IMR-90 (cell line): ENCODE data around the gene NPTX1. TPM values are rescaled to one million over a fixed set of nuclear protein-coding genes. Genes with fewer than 3 reads are reported as not detected.

Source experiments
- ATAC-seq: fragments of 200-7000 bp; cut with Tn5 transposase; 2 replicates; pipeline ENCODE4 v1.9.1; 2020; ENCODE audit warnings: low read depth, mild to moderate bottlenecking, moderate library complexity
- BruUV-seq: library from RNA; stranded (reverse); fragments of 400-500 nt; replicated peaks from 2 replicates; lab custom pipeline; 2021; lab: Mats Ljungman, UMichigan
- CTCF ChIA-PET: fragments of 300-600 bp; formaldehyde crosslinking; extraction: SDS; loops from one replicate; lab custom pipeline; 2021; ENCODE audit warnings: antibody characterized with exemption; lab: Yijun Ruan, JAX
- POLR2A ChIA-PET: fragments of 300-600 bp; sonication (Branson Sonifier 250); formaldehyde crosslinking; loops from one replicate; lab custom pipeline; 2022; ENCODE audit warnings: antibody characterized with exemption; ENCODE audit not compliant: unreplicated experiment; lab: Charles Lee
- DNase-seq: peaks from one replicate; pipeline ENCODE4 v3.0.0; 2013
- H2AFZ ChIP-seq: replicated peaks from 2 replicates; pipeline ENCODE3; 2013; ENCODE audit warnings: low read length, mild to moderate bottlenecking; ENCODE audit not compliant: poor library complexity
- H2AK5ac ChIP-seq: 2 replicates; pipeline ENCODE4 v1.6.1; 2013; ENCODE audit warnings: low read depth, low read length, inconsistent platforms
- H2AK9ac ChIP-seq: replicated peaks from 2 replicates; pipeline ENCODE3; 2013; ENCODE audit warnings: mild to moderate bottlenecking, low read depth, low read length, moderate library complexity; ENCODE audit not compliant: poor library complexity
- H2BK120ac ChIP-seq: 2 replicates; pipeline ENCODE4 v1.6.1; 2013; ENCODE audit warnings: low read depth, low read length, inconsistent platforms
- H2BK15ac ChIP-seq: 3 replicates; pipeline ENCODE4 v1.6.1; 2013; ENCODE audit warnings: low read depth, low read length, inconsistent platforms
- H2BK20ac ChIP-seq: 2 replicates; pipeline ENCODE4 v1.6.1; 2013; ENCODE audit warnings: low read depth, mild to moderate bottlenecking, inconsistent platforms, low read length, moderate library complexity
- H2BK5ac ChIP-seq: 2 replicates; pipeline ENCODE4 v1.6.1; 2013; ENCODE audit warnings: mild to moderate bottlenecking, low read depth, low read length, inconsistent platforms; ENCODE audit not compliant: poor library complexity, severe bottlenecking
- H3K14ac ChIP-seq: replicated peaks from 2 replicates; pipeline ENCODE4 v1.6.1; 2013; ENCODE audit warnings: low read depth, low read length, inconsistent platforms
- H3K18ac ChIP-seq: 2 replicates; pipeline ENCODE4 v1.6.1; 2013; ENCODE audit warnings: low read depth, low read length, control low read depth
- H3K23ac ChIP-seq: 2 replicates; pipeline ENCODE4 v1.6.1; 2013; ENCODE audit warnings: low read depth, low read length, inconsistent platforms
- H3K27ac ChIP-seq: 2 replicates; pipeline ENCODE4 v1.5.1; 2013; ENCODE audit warnings: mild to moderate bottlenecking, control low read depth, low read length; ENCODE audit not compliant: insufficient read depth
- H3K27me3 ChIP-seq: 2 replicates; pipeline ENCODE4 v1.6.1; 2013; ENCODE audit warnings: low read length; ENCODE audit not compliant: control insufficient read depth, insufficient read depth
- H3K36me3 ChIP-seq: 2 replicates; pipeline ENCODE4 v1.6.1; 2013; ENCODE audit warnings: low read length, mixed read lengths; ENCODE audit not compliant: control insufficient read depth, insufficient read depth
- H3K4ac ChIP-seq: 2 replicates; pipeline ENCODE4 v1.6.1; 2013; ENCODE audit warnings: low read depth, low read length, inconsistent platforms
- H3K4me1 ChIP-seq: 2 replicates; pipeline ENCODE4 v1.6.1; 2013; ENCODE audit warnings: low read length, mixed read lengths; ENCODE audit not compliant: control insufficient read depth, insufficient read depth
- H3K4me2 ChIP-seq: 2 replicates; pipeline ENCODE4 v1.6.1; 2013; ENCODE audit warnings: low read depth, mild to moderate bottlenecking, control low read depth, low read length, moderate library complexity
- H3K4me3 ChIP-seq: 2 replicates; pipeline ENCODE4 v1.5.1; 2013; ENCODE audit warnings: low read depth, mild to moderate bottlenecking, control low read depth, low read length, moderate library complexity; ENCODE audit not compliant: insufficient read depth
- H3K56ac ChIP-seq: 2 replicates; pipeline ENCODE4 v1.6.1; 2013; ENCODE audit warnings: low read length, inconsistent platforms; ENCODE audit not compliant: insufficient read depth; ENCODE audit errors: extremely low read depth
- H3K79me1 ChIP-seq, 2 experiments: 2 replicates each; pipeline ENCODE4 v1.6.1; 2013; ENCODE audit warnings: low read length in 2 of 2, inconsistent platforms in 1 of 2, low read depth in 1 of 2
- H3K9ac ChIP-seq: 2 replicates; pipeline ENCODE4 v1.6.1; 2013; ENCODE audit warnings: low read depth, low read length, control low read depth
- H3K9me1 ChIP-seq: 2 replicates; pipeline ENCODE4 v1.6.1; 2013; ENCODE audit warnings: low read length, inconsistent platforms; ENCODE audit not compliant: insufficient read depth
- H3K9me3 ChIP-seq: 2 replicates; pipeline ENCODE4 v1.6.1; 2013; ENCODE audit warnings: low read length; ENCODE audit not compliant: control insufficient read depth, insufficient read depth
- H4K20me1 ChIP-seq: 2 replicates; pipeline ENCODE4 v1.6.1; 2013; ENCODE audit warnings: low read length, inconsistent platforms; ENCODE audit not compliant: insufficient read depth
- H4K5ac ChIP-seq: 2 replicates; pipeline ENCODE4 v1.6.1; 2013; ENCODE audit warnings: mild to moderate bottlenecking, low read depth, low read length, control low read depth
- H4K8ac ChIP-seq, 2 experiments: 2 replicates each; pipeline ENCODE4 v1.6.1; 2013; ENCODE audit warnings: low read depth in 2 of 2, low read length in 2 of 2, control low read depth in 1 of 2, inconsistent platforms in 1 of 2
- H4K91ac ChIP-seq: 2 replicates; pipeline ENCODE4 v1.6.1; 2013; ENCODE audit warnings: low read depth, low read length, inconsistent platforms; ENCODE audit not compliant: insufficient read depth
- BHLHE40 ChIP-seq: fragments of 150-350 bp; IDR thresholded peaks from 2 replicates; pipeline ENCODE4 v1.6.1; 2016; ENCODE audit warnings: mild to moderate bottlenecking, low read depth, low read length
- CEBPB ChIP-seq: IDR thresholded peaks from 2 replicates; pipeline ENCODE4 v1.6.1; 2012; ENCODE audit warnings: low read depth, low read length, improper control_type of control experiment
- CTCF ChIP-seq: conservative IDR thresholded peaks from 2 replicates; pipeline ENCODE4 v1.5.1; 2012; ENCODE audit warnings: mild to moderate bottlenecking, low read depth, low read length, improper control_type of control experiment
- ELK1 ChIP-seq: fragments of 150-350 bp; IDR thresholded peaks from 2 replicates; pipeline ENCODE4 v1.6.1; 2016; ENCODE audit warnings: low read depth, mild to moderate bottlenecking, low read length, moderate library complexity, borderline replicate concordance
- FOS ChIP-seq: fragments of 150-350 bp; IDR thresholded peaks from 2 replicates; pipeline ENCODE4 v1.6.1; 2016; ENCODE audit warnings: low read depth, low read length
- MAFK ChIP-seq: IDR thresholded peaks from 2 replicates; pipeline ENCODE4 v1.6.1; 2012; ENCODE audit warnings: low read depth, low read length, improper control_type of control experiment
- NFE2L2 ChIP-seq: fragments of 150-350 bp; IDR thresholded peaks from 2 replicates; pipeline ENCODE4 v1.6.1; 2016; ENCODE audit warnings: low read depth, mild to moderate bottlenecking, low read length
- POLR2A ChIP-seq: IDR thresholded peaks from 2 replicates; pipeline ENCODE4 v1.6.1; 2012; ENCODE audit warnings: mild to moderate bottlenecking, low read depth, low read length
- RAD21 ChIP-seq: IDR thresholded peaks from 2 replicates; pipeline ENCODE4 v1.6.1; 2012; ENCODE audit warnings: low read length, improper control_type of control experiment
- RCOR1 ChIP-seq: IDR thresholded peaks from 2 replicates; pipeline ENCODE4 v1.6.1; 2012; ENCODE audit warnings: mild to moderate bottlenecking, low read length, improper control_type of control experiment; ENCODE audit not compliant: insufficient replicate concordance
- RFX5 ChIP-seq: IDR thresholded peaks from 2 replicates; pipeline ENCODE4 v1.8.0; 2012; ENCODE audit warnings: low read depth, mild to moderate bottlenecking, low read length, moderate library complexity
- SMC3 ChIP-seq: fragments of 150-350 bp; IDR thresholded peaks from 2 replicates; pipeline ENCODE4 v1.6.1; 2016; ENCODE audit warnings: low read depth, mild to moderate bottlenecking, antibody characterized with exemption, low read length, moderate library complexity
- WGBS, 2 experiments: methylation state at CpG; one replicate each; pipeline versions ENCODE4 v1.1.5 to v1.1.7; 2013; ENCODE audit warnings: missing lambda C conversion rate in 2 of 2; ENCODE audit not compliant: insufficient read length in 1 of 2; ENCODE audit errors: extremely low coverage in 2 of 2; 5-methylcytosine and 5-hydroxymethylcytosine counted together
- dilution Hi-C: fragments of 300-500 bp; cut with HindIII; formaldehyde crosslinking; loops from one replicate; pipeline ENCODE4 v1.14.3; 2018; ENCODE audit warnings: low sequenced_read_pairs; ENCODE audit not compliant: unreplicated experiment
- in situ Hi-C: fragments of 300-500 bp; cut with MboI; formaldehyde crosslinking; loops from 3 replicates; pipeline ENCODE4 v1.14.3; 2019; ENCODE audit warnings: low sequenced_read_pairs, inconsistent platforms, mixed read lengths
- intact Hi-C: fragments of 100-400 bp; cut with micrococcal nuclease; formaldehyde crosslinking; loops from 2 replicates; pipeline ENCODE4 v1.10.0; 2022
- polyA plus RNA-seq, 3 experiments: library from polyadenylated mRNA; depleted of rRNA; stranded (reverse); fragments of >200 nt; gene quantifications; 2 replicates each; pipeline ENCODE4 v1.2.3, GENCODE V29; 2012; ENCODE audit warnings: low replicate concordance in 1 of 3
- total RNA-seq: library from RNA; depleted of rRNA; stranded (reverse); fragments of >200 nt; gene quantifications from 2 replicates; pipeline ENCODE4 v1.2.3, GENCODE V29; 2012

Gene NPTX1
- total and polyA plus RNA-seq, 2 of the 4 experiments (the other 2 are of a cell fraction): 20.8 to 39.5 TPM

GRCh38 chr17:80427366-80428282 lies 48.8 kb downstream of the NPTX1 start:
- H3K9me1 ChIP-seq: no peaks in the 10 kb centered on the region
- peak overlapping the region; percentile 87 for H2AK9ac ChIP-seq
- no peak overlapping the region for H4K8ac ChIP-seq
- H4K5ac ChIP-seq: no peak overlapping the region
- no peak overlapping the region for H3K23ac ChIP-seq
- TF ChIP-seq POLR2A (no peak), MAFK (no peak), ELK1 (no peak), RCOR1 (no peak), SMC3 (no peak), CEBPB (no peak), RFX5 (no peak), NFE2L2 (no peak), BHLHE40 (no peak), FOS (no peak), CTCF (no peak), RAD21 (no peak)
- H3K4me1 ChIP-seq: no peaks in the 10 kb centered on the region
- H3K9ac ChIP-seq: no peak overlapping the region
- H2BK120ac ChIP-seq: 0 out of 2 replicates have a peak overlapping the region, but pooled peaks have one; percentile 10
- no peaks in the 10 kb centered on the region for H3K27me3 ChIP-seq
- no peaks in the 10 kb centered on the region for H3K9me3 ChIP-seq
- H2BK5ac ChIP-seq: no peak overlapping the region
- H2AFZ ChIP-seq: peak overlapping the region; percentile 32
- no peak overlapping the region for H3K4ac ChIP-seq
- no peak overlapping the region for H3K56ac ChIP-seq
- no peak overlapping the region for H3K4me2 ChIP-seq
- in situ Hi-C loops (loop anchor here (5.0 to 10.0 kb wide), 2 partner anchors 447 to 555 kb away; no protein-coding TSS in a partner anchor), dilution Hi-C loops (no loop called here), intact Hi-C loops (loop anchor here (1.0 to 5.0 kb wide), 5 partner anchors 45 to 553 kb away; no protein-coding TSS in a partner anchor)
- no peak overlapping the region for H3K14ac ChIP-seq
- no peak overlapping the region for H4K91ac ChIP-seq
- no peak overlapping the region; the same call in 1 of the 2 replicates for H2AK5ac ChIP-seq
- H3K18ac ChIP-seq: no peak overlapping the region
- peaks cover 7% of the 10 kb centered on the region for H4K20me1 ChIP-seq
- no peak overlapping the region for H2BK15ac ChIP-seq
- BruUV-seq: no TSS peak
- no peaks in the 10 kb centered on the region for H3K79me1 ChIP-seq
- ChIA-PET CTCF (interaction anchor here (0.6 to 1.0 kb wide), 5 partner anchors 13 to 670 kb away, joined by 3 to 5 read pairs (median 3); partner anchors contain the start of gene ENDOV), POLR2A (interaction anchor here (0.6 kb wide), 1 partner anchor 8 kb away, joined by 4 read pairs; no protein-coding TSS in a partner anchor)
- no peak overlapping the region for H3K4me3 ChIP-seq
- WGBS, 2 experiments: 88% methylated on average over 7 of the region's 27 CpGs; no CpG with 5 or more reads in 1 of the 2 experiments
- no peak overlapping the region for H2BK20ac ChIP-seq
- no peak for ATAC-seq
- H3K27ac ChIP-seq: no peak overlapping the region
- peaks cover 13% of the 10 kb centered on the region; the same call in 1 of the 2 replicates for H3K36me3 ChIP-seq
- no peak for DNase-seq
